ENCODE data around the gene TMEM131.

- TF ChIP-seq SMAD3 (CRISPR knock-in tag; IDR thresholded peaks at IDR 0.05; ENCODE audit: borderline replicate concordance) (no peak), JUN (CRISPR knock-in tag; IDR thresholded peaks at IDR 0.05) (no peak), GTF2I (CRISPR knock-in tag; conservative IDR thresholded peaks at IDR 0.05) (no peak), FOXJ3 (CRISPR knock-in tag; IDR thresholded peaks at IDR 0.05; ENCODE audit: borderline replicate concordance) (no peak), CTCF (IDR thresholded peaks at IDR 0.05) (no peak), NR2C2 (CRISPR knock-in tag; IDR thresholded peaks at IDR 0.05) (no peak), ATF2 (CRISPR knock-in tag; IDR thresholded peaks at IDR 0.05; ENCODE audit: borderline replicate concordance, low read depth) (no peak), SOX15 (CRISPR knock-in tag; IDR thresholded peaks at IDR 0.05) (no peak), ELF4 (CRISPR knock-in tag; IDR thresholded peaks at IDR 0.05; ENCODE audit: low read depth) (no peak), MAX (CRISPR knock-in tag; IDR thresholded peaks at IDR 0.05) (no peak), FOXP4 (CRISPR knock-in tag; IDR thresholded peaks at IDR 0.05) (no peak), ATF1 (CRISPR knock-in tag; IDR thresholded peaks at IDR 0.05) (no peak), ZNF512 (CRISPR knock-in tag; IDR thresholded peaks at IDR 0.05; ENCODE audit: borderline replicate concordance) (no peak)
These were observed 68.8 kb downstream of the TMEM131 start for GRCh38 chr2:97926946-97927345.

Data from WTC11 (cell line).